IPS-18c (cell line): ENCODE results near the gene ST6GAL2.

Source experiments
- H3K4me3 ChIP-seq: 2 replicates; pipeline ENCODE4 v1.7.0; 2013; ENCODE audit warnings: low read depth, mild to moderate bottlenecking, low read length, moderate library complexity; ENCODE audit not compliant: insufficient read depth
- H3K9me3 ChIP-seq: one replicate; pipeline ENCODE4 v1.6.1; 2013; ENCODE audit warnings: mild to moderate bottlenecking, low read length, moderate library complexity; ENCODE audit not compliant: control insufficient read depth, insufficient read depth

The ST6GAL2 gene

GRCh38 chr2:106885971-106886915 is at the start of gene ST6GAL2:
ST6GAL2 (minus strand) TSS chr2:106886167; CDS start chr2:106843977, 42,190 bp downstream.
- Histone ChIP-seq H3K9me3 (no peaks in the 10 kb centered on the region), H3K4me3 (peak within 1 kb of the TSS; percentile 77)

DNA sequence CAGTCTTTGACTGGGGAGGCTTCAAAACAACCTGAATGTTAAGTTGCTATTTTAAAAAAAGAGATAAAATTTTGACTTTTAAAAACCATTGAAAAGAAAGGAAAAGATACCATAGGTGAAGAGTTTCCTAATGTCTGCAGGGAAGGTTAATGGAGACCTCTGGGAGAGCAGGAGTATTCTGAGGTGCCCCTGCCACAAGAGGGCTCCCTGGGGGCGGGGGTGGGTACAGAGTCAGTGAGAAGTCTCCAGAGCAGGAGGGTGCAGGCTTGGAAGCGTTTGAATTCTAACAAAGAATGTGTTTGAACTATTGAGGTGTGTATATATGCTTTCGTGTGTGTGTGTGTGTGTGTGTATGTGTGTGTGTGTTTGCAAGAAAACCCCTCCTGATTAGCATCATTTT is 46.7 kb upstream of the ST6GAL2 start:
- H3K9me3 ChIP-seq, result no peaks in the 10 kb centered on the region
- H3K4me3 ChIP-seq, result no peak overlapping the region

- no peaks in the 10 kb centered on the region for H3K9me3 ChIP-seq
- H3K4me3 ChIP-seq, result no peak overlapping the region
Measured at GRCh38 chr2:106931717-106932335, 45.9 kb upstream of the ST6GAL2 start.

- Histone ChIP-seq H3K4me3 (no peak overlapping the region), H3K9me3 (no peaks in the 10 kb centered on the region)
Measured at GRCh38 chr2:106921451-106921850, 35.5 kb upstream of the ST6GAL2 start.

- Histone ChIP-seq H3K4me3 (no peak overlapping the region), H3K9me3 (no peaks in the 10 kb centered on the region)
Measured at GRCh38 chr2:106919012-106919411, 33.0 kb upstream of the ST6GAL2 start.

- H3K4me3 ChIP-seq, result no peak overlapping the region
- H3K9me3 ChIP-seq, result no peaks in the 10 kb centered on the region
Measured at GRCh38 chr2:106904242-106904641, 18.3 kb upstream of the ST6GAL2 start.

DNA sequence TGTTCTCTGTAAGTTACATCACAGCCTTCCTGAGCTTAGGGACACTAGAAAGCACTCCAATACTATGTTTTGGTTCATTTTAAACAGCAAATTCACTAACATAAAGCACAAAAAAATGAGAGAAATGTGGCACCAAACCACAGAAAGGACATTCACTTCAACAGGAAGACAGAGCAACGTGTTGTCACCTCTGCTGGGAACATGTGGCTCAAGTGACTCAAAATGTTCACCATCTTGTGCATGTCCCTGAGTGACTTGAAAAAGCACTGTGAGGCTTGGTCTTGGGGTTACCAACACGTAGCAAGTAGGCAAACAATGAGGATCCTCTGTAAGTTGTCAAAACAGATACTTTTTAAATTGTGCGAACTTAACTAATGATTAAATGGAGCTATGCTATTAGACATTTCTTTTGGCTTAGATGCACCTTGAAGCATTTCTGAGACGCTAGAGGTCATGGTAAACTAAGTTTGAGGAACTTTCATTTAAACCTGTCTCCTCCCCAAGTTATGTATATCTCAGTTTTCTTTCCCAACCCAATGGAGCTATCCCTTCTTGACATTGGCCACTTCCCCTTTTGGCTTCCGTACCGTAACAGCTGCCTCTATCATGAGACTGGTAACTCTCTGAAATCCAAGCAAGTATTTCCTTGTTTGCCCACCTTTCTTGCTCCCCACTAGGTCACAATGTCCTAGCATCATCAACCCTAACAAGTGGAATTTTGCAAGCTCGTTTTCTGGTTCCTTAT is 14.0 kb upstream of the ST6GAL2 start:
- Histone ChIP-seq H3K4me3 (no peak overlapping the region), H3K9me3 (no peaks in the 10 kb centered on the region)

GRCh38 chr2:106894545-106894944 is 8.6 kb upstream of the ST6GAL2 start:
- no peak overlapping the region for H3K4me3 ChIP-seq

DNA sequence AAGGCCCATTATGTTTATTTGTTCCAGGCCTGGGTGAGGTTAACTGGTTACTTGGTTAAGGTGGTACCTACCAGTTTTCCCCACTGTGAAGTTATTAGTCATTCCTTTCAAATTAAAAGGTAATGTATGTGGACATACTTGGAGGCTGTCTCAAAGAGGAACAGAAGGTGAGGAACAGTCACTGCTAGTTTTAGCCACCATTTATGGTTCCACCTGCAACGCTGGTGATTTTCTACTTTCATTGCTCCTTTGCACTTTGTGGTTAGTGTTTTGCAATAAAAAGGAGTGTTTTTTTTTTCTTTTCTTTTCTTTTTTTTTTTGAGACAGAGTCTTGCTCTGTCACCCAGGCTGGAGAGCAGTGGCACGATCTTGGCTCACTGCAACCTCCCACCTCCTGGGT is 6.1 kb upstream of the ST6GAL2 start:
- Histone ChIP-seq H3K4me3 (no peak overlapping the region), H3K9me3 (no peaks in the 10 kb centered on the region)

More at GRCh38 chr2:106894545-106894944, 8.6 kb upstream of the ST6GAL2 start:
- no peaks in the 10 kb centered on the region for H3K9me3 ChIP-seq

GRCh38 chr2:106890606-106891005 is 4.6 kb upstream of the ST6GAL2 start:
- H3K4me3 ChIP-seq, result no peak overlapping the region
- no peaks in the 10 kb centered on the region for H3K9me3 ChIP-seq

DNA sequence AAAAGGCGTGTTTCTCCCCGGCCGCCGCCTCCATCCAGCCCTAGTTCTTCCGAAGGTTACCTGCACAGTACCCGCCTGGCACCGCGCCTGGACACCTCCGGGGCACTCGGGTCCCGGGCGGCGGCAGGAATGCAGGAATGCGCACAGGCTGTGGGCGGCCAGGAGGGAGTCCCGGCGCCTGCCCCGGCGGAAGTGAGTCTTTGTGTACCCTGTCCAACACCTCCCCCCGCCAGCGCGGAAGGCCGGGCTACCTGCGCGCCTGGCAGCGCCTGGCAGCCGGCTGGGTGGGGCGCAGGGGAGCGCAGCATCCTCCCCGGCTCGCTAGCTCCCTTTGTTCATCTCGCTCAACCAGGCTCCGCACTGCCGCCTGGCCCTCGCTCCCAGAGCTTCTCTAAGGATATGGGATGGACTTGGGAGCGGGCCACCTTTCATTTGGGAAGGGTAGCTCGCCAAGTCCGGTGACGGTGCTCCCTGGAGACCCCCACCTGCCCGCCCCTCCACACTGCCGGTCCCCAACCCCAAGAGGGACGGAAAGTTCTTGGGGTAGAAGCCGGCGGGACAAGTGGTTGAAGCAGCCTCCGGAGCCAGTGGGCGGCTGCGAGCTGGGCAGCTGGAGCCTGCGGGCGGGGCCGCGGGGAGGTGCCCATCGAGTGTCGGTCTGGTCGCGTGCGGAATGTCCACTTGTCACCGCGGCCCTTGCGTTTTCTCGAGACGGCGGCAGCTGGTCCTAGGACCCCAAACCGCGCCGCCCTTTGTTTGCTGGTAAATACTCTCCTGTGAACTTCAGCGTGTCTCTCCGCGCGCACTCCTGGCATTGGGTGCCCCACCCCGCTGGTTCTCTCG is 1.2 kb upstream of the ST6GAL2 start:
- Histone ChIP-seq H3K4me3 (peak overlapping the region; percentile 77), H3K9me3 (no peaks in the 10 kb centered on the region)

DNA sequence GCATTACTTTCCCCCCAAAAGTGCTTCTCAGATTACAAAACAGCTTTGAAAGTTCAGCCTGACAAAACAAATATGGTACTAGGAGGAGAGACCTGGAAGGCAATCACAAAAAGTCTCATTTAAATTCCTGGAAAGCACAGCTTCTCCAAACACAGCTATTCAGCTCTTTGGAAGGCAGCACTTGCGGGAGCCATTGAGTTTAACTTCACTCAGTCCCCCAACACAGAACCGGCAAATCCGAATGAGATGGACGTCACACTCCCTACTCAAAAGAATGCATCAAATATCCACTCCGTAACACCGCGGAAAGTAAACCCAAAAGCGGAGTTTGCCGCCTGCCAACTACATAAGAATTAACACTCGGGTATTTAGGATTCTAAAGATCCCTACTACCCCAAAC is 638 bp downstream of the ST6GAL2 start:
- Histone ChIP-seq H3K9me3 (no peaks in the 10 kb centered on the region), H3K4me3 (peak overlapping the region; percentile 77; the same call in 1 of the 2 replicates)

DNA sequence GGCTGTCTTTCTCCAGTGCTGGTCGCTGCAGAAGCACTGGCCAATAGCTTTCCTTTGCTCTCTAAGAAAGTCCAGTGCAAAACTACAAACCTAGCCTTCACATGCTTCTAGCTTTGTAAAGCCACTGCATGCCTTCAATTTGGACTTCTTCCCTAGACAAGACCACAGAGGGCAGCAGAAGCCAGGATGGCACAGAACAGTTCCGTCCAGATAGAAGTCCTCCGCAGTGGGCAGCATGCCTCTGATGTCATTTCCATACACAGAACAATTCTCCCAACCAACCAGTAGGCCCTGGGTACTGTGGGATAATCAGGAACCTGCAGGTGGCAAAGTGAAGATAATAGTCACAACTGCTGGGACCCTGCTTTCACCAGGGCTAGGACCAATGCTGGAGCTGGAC is 3.3 kb downstream of the ST6GAL2 start:
- Histone ChIP-seq H3K9me3 (no peaks in the 10 kb centered on the region), H3K4me3 (no peak overlapping the region)

- H3K9me3 ChIP-seq, result peaks cover 2% of the 10 kb centered on the region
- no peak overlapping the region for H3K4me3 ChIP-seq
Measured at GRCh38 chr2:106878206-106878605, 7.8 kb downstream of the ST6GAL2 start.

DNA sequence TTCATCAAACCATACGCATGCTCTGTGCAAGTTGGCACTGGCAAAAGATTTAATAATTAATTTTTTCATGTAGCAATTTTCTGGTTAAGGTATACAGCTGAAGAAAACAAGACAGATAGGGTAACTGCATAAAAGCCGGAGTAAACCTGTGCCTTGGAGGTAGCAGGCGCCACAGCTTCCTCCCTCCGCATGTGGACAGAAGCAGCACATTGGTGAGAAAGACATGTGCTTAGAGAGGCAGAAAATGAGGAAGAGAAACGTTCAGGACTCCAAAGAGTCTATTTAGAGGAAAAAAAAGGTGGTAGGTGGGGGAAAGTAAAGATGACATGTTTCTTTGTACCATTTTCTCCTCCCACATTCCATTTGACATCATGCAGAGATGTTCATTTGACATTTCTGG is 9.3 kb downstream of the ST6GAL2 start:
- Histone ChIP-seq H3K4me3 (no peak overlapping the region), H3K9me3 (peaks cover 2% of the 10 kb centered on the region)

- Histone ChIP-seq H3K4me3 (no peak overlapping the region), H3K9me3 (peaks cover 2% of the 10 kb centered on the region)
Measured at GRCh38 chr2:106869512-106870275, 16.3 kb downstream of the ST6GAL2 start.
